ENCODE results near the gene DIABLO. TPM values are rescaled to one million over a fixed set of nuclear protein-coding genes. Genes with fewer than 3 reads are reported as not detected.

The DIABLO gene
- total and polyA plus RNA-seq, 9 of the 15 experiments (the other 6 are each of a cell fraction or from before 2014, with no cell fraction given), result 37.3 to 101 (median 80.1) TPM

- peak; percentile 61 for TF ChIP-seq MGA (IDR thresholded peaks at IDR 0.05)
- peak; percentile 93 for TF ChIP-seq MAX (CRISPR knock-in tag; IDR thresholded peaks at IDR 0.05)
- peak; percentile 84; the same call in 1 of the 2 replicates for TF ChIP-seq MBD2 (IDR thresholded peaks at IDR 0.05; ENCODE audit: borderline replicate concordance, low read depth)
- peak; percentile 79; the same call in 1 of the 2 replicates for TF ChIP-seq ZNF511 (CRISPR knock-in tag; IDR thresholded peaks at IDR 0.05)
- TF ChIP-seq CAMTA2 (CRISPR knock-in tag; conservative IDR thresholded peaks at IDR 0.05), result no peak
- peak; percentile 97 for TF ChIP-seq DIDO1 (tag; IDR thresholded peaks at IDR 0.05; ENCODE audit: low read depth)
- TF ChIP-seq HES1 (IDR thresholded peaks at IDR 0.05; ENCODE audit: low read depth), result peak; percentile 80
- TF ChIP-seq C11orf30 (IDR thresholded peaks at IDR 0.05; ENCODE audit: low read depth), result peak; percentile 100
- no peak for TF ChIP-seq ZNF449 (CRISPR knock-in tag; IDR thresholded peaks at IDR 0.05)
- TF ChIP-seq THAP12 (CRISPR knock-in tag; IDR thresholded peaks at IDR 0.05), result peak; percentile 69; the same call in 1 of the 2 replicates
Observed at GRCh38 chr12:122266230-122266901, 40.5 kb upstream of the DIABLO start, which contains the start of gene VPS33A (continued).
